PFSK-1 (cell line): ENCODE results near the gene RPTOR.

Experiments
- FOXP2 ChIP-seq: optimal IDR thresholded peaks from 2 replicates; pipeline ENCODE3; 2011; ENCODE audit warnings: borderline replicate concordance, control low read depth, inconsistent platforms; ENCODE audit not compliant: insufficient read depth; ENCODE audit errors: extremely low read length, extremely low read depth
- POLR2AphosphoS5 ChIP-seq: IDR thresholded peaks from 2 replicates; pipeline ENCODE4 v1.6.1; 2012; ENCODE audit warnings: low read depth, mild to moderate bottlenecking, control low read depth, low read length, moderate library complexity
- SIN3A ChIP-seq: IDR thresholded peaks from 2 replicates; pipeline ENCODE4 v1.6.1; 2012; ENCODE audit warnings: mild to moderate bottlenecking, low read length, moderate library complexity, borderline replicate concordance; ENCODE audit not compliant: insufficient read depth
- TAF1 ChIP-seq: IDR thresholded peaks from 2 replicates; pipeline ENCODE4 v1.6.1; 2012; ENCODE audit warnings: low read length, control low read depth, borderline replicate concordance; ENCODE audit not compliant: insufficient read depth
- TF ChIP-seq, protein P1 (sequence below), 2 experiments: IDR thresholded peaks; 2 replicates each; pipeline versions ENCODE4 v1.6.1 to v1.8.0; 2011 to 2012; ENCODE audit warnings: low read depth in 2 of 2, low read length in 2 of 2, control low read depth in 1 of 2, inconsistent platforms in 1 of 2, mild to moderate bottlenecking in 1 of 2, moderate library complexity in 1 of 2; ENCODE audit not compliant: insufficient read depth in 1 of 2

RPTOR gene

DNA sequence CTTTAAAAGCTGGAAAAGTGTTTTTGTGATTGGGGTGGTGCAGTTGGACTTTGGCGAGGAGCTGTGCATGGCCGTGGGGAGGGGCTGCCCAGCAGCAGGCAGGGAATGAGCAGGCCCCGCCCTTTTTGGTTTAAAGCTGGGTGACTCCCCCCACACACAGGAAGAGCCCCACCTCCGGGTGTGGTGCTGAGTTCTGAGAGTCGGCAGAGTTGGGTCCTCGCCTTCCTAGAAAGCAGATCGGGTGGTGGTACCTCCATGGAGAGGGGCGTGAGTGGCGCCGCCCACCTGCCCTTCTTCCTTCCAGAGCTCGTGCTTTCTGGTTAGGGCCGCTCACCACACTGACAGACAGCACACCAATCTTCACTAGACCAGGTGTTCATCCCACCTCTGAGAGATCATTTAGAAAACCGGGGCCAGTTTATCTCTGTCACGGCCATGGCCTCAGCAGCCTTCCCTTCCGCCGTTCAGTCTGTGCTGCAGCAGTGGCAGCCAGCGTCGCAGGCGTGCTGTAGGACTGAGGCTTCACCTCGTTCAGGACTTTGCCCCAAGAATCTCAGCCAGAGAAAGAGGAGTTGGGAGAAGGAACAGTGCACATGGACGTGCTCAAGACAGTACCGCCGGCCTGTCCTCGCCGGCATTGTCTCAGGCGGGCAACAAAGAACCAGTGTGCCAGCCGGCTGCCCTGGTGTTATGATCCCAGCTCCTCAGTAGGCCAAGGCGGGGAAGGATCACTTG is 303.0 kb downstream of the RPTOR start:
- TF ChIP-seq POLR2AphosphoS5, result no peak
- TF ChIP-seq FOXP2, result no peak
- no peak for TF ChIP-seq TAF1
- no peak for TF ChIP-seq SIN3A

DNA sequence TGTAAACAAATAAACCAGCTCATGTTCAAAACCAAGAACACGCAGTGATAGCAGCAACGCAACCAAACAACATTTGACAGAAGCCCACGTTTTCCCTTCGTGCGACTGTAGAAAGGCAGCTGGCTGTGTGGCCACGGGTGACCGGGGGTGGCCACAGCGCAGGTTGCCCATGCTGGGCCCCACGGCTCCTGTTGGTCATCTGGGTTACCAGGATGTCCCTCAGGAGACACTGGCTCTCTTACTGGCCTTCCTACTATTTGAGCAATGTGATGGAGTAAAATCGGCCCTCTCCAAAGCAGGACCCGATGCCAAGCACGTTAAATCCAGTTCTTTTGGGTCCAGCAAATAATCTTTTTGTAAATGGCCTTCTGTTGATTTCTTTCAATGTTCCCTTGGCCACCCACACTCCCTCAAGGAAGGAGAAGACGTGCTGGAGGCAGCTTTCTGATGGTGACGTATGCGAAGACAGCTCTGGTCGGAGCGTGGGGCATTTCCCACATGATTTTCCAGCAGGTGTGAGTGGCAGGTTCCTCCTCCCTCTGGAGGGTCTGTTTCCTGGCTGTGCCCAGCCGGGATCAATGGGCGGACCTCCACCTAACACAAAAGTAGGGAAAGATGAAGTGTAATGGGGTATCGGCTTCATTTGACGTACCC is 303.9 kb downstream of the RPTOR start:
- TF ChIP-seq SIN3A (no peak), FOXP2 (no peak)
- TF ChIP-seq, protein P1, sequence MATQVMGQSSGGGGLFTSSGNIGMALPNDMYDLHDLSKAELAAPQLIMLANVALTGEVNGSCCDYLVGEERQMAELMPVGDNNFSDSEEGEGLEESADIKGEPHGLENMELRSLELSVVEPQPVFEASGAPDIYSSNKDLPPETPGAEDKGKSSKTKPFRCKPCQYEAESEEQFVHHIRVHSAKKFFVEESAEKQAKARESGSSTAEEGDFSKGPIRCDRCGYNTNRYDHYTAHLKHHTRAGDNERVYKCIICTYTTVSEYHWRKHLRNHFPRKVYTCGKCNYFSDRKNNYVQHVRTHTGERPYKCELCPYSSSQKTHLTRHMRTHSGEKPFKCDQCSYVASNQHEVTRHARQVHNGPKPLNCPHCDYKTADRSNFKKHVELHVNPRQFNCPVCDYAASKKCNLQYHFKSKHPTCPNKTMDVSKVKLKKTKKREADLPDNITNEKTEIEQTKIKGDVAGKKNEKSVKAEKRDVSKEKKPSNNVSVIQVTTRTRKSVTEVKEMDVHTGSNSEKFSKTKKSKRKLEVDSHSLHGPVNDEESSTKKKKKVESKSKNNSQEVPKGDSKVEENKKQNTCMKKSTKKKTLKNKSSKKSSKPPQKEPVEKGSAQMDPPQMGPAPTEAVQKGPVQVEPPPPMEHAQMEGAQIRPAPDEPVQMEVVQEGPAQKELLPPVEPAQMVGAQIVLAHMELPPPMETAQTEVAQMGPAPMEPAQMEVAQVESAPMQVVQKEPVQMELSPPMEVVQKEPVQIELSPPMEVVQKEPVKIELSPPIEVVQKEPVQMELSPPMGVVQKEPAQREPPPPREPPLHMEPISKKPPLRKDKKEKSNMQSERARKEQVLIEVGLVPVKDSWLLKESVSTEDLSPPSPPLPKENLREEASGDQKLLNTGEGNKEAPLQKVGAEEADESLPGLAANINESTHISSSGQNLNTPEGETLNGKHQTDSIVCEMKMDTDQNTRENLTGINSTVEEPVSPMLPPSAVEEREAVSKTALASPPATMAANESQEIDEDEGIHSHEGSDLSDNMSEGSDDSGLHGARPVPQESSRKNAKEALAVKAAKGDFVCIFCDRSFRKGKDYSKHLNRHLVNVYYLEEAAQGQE (IDR thresholded peaks at IDR 0.05; ENCODE audit: insufficient read depth in 1 of 2, low read depth in 2 of 2, low read length in 2 of 2), result no peak

DNA sequence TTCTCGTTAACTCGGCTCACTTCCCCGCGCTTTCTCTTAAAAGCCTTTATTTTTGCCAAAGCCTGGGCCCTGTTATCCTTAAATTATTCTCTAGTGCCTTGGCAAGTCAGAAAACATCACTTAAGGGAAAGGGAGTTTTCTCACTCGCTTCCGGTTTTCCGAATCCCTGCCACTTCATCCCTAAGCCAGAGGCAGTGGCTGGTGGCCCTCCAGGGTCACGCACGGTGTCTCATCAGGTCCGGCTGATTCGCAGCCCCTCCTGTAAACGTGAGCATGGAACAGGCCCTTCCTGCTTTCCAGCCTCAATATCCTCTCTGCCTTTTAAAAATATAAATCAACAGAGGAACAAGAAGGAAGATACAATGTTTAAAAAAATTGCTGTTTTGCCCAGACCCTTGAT is 304.5 kb downstream of the RPTOR start:
- TF ChIP-seq FOXP2, result no peak
- TF ChIP-seq, protein P1 (IDR thresholded peaks at IDR 0.05; ENCODE audit: insufficient read depth in 1 of 2, low read depth in 2 of 2, low read length in 2 of 2), result no peak
- no peak for TF ChIP-seq SIN3A
- TF ChIP-seq POLR2AphosphoS5, result no peak
- TF ChIP-seq TAF1, result no peak

DNA sequence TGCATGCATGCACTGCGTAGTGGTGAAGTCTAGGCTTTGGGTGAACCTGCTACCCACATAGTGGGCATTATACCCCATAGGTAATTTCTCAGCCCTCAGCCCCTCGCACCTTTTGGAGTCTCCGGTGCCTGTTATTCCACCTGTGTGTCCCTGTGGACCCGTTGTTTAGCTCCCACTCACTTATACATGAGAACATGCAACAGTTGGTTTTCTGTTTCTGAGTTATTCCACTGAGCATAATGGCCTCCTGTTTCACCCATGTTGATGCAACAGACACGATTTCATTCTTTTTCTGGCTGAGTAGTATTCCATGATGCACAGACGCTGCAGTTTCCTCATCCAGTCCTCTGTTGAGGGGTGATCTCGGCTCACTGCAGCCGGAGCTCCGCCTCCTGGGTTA is 305.5 kb downstream of the RPTOR start:
- TF ChIP-seq TAF1 (no peak), POLR2AphosphoS5 (no peak), SIN3A (no peak), FOXP2 (no peak)
- TF ChIP-seq, protein P1 (IDR thresholded peaks at IDR 0.05; ENCODE audit: insufficient read depth in 1 of 2, low read depth in 2 of 2, low read length in 2 of 2), result no peak

DNA sequence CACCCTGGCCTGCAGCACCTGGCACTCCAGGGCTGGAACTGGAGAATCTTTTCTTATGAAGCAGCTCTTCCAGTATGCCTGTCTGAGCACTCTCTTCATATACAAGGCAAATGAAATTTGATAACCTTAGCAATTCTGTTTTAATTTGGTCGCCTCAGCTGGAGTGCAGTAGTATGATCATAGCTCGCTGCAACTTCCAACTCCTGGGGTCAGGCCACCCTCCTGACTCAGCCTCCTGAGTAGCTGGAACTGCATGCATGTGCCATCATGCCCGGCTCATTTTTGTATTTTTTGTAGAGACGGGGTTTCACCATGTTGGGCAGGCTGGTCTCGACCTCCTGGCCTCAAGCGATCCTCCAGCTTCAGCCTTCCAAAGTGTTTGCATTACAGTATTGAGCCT is 306.2 kb downstream of the RPTOR start:
- TF ChIP-seq POLR2AphosphoS5 (no peak), TAF1 (no peak), SIN3A (no peak), FOXP2 (no peak)
- TF ChIP-seq, protein P1 (IDR thresholded peaks at IDR 0.05; ENCODE audit: insufficient read depth in 1 of 2, low read depth in 2 of 2, low read length in 2 of 2), result no peak
